HG03097 (cell line): ENCODE measurements around the gene PLD6.

Source experiments
- ATAC-seq: cut with Tn5 transposase; IDR thresholded peaks from one replicate; pipeline ENCODE4 v1.9.1; 2021; ENCODE audit not compliant: unreplicated experiment, low FRiP score

The PLD6 gene

GRCh38 chr17:17179371-17179827 is 26.7 kb downstream of the PLD6 start:
- ATAC-seq: no peak

DNA sequence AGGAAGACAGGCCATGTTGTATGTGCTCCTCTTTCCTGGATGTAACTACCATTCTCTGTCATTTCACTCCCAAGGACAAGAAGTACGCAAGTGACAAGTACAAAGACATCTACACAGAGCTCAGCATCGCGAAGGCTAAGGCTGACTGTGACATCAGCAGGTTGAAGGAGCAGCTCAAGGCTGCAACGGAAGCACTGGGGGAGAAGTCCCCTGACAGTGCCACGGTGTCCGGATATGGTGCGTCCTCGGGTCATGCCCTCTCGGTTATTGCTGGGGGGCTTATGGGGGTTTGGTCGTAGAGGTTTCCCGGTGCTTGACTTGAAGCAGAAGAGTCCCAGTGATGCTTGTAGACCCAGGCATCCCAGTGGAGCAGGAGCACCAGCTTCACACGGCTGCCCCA is 29.0 kb downstream of the PLD6 start:
- ATAC-seq: no peak

DNA sequence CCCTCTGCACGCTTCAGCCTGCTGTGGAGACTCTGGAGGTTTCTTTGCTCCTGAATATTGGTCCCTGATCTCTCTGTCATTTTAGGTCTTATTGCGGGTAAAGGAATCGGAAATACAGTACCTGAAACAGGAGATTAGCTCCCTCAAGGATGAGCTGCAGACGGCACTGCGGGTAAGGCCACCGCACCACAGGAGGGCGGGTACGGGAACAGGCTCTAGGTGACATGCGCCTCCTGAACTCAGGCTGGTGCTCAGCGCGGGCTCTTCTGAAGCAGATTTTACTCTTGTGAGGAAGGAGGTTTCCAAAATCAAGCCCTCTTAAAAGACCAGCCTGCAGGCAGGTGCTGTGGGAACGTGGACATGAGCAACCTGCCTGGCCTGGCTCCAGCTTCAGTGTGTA is 29.8 kb downstream of the PLD6 start:
- ATAC-seq: no peak

GRCh38 chr17:17175917-17176316 is 30.2 kb downstream of the PLD6 start:
- no peak for ATAC-seq

DNA sequence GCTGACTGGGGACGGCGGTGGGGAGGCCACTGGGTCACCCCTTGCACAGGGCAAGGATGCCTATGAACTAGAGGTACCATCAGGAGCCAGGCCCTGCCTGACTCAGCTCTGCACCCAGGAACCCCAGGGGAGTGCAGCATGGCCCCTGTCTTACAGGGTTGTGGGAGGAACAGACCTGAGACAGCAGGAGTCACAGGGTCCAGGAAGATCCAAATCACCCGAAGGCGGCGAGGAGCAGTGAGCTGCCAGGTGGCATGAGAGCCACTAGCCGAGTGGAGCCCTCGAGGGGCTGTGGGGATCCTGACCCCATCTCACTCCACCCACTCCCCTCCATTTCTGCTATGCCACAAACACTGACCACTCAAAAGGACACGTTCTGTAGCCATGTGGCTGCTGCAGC is 30.8 kb downstream of the PLD6 start:
- no peak for ATAC-seq

DNA sequence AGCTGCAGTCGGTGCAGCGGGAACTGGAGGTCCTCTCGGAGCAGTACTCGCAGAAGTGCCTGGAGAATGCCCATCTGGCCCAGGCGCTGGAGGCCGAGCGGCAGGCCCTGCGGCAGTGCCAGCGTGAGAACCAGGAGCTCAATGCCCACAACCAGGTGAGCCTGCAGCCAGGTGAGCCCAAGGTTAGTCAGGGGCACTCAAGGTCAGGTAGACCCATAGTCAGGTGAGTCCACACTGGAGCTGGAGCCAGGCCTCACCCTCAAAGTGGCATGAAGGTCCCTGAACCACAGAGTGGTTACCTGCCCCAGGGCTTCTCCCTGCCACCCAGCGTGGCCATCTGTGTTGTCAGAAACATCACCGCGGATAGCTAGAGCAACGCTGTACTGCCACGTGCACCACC is 32.2 kb downstream of the PLD6 start:
- no peak for ATAC-seq

DNA sequence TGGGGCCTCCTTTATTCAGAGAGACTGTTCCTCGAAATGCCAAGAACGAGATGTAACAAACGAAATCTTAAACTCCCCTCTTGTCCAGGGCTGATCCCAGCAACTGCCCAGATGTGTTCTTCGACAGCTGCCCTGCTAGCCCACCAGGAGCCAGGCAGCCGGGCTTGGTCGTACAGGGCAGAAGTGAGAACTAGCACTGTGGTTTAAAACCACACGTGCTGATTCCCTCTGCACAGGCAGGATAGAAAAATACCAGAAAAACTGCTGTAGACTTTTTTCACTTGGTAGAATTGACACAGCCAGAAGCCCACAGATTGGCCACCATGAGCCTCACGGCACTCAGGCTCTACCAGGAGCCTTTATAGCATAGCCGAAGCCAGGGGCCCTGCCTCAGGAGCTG is 33.1 kb downstream of the PLD6 start:
- ATAC-seq: no peak

DNA sequence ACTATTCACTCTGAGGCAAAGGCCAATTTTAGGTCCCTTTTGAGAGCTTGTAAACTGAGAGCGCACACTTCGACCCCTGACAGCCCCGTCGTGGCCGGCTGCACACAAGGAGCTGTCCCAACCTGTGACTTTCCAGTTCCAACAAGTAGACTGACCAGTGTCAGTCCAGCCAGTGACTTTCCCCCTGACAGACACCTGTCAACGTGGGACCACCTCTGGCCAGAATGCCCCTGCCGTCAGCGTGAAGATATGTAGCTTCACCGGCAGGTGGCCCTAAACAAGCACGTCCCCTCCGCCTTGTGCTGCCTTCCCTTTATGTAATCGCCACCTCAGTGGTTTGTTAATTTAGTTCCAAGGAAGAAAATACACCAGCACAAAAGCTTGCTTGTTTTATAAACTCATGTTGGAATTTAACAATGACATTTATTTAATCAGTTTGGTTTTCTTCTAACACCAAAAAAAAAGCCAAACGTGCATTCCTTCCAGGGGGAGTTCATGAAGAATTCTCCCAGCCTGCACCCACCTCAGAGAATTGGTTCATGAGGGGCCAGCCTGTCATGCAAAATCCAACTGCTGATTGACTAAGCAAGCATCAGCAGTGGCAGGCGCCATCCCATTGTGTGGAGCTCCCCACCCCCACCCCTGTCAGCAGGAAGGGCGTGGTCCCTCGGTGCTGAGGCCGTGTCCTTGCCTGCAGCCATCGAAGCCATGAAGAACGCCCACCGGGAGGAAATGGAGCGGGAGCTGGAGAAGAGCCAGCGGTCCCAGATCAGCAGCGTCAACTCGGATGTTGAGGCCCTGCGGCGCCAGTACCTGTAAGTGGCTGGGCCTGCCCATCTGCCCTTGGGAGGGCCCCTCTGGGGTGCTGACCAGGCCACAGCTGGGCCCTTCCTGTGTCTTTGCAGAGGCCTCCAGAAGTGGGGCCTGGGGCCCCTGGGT is 33.9 kb downstream of the PLD6 start:
- no peak for ATAC-seq

- ATAC-seq: no peak
Measured at GRCh38 chr17:17171186-17171585, 34.9 kb downstream of the PLD6 start.

GRCh38 chr17:17170346-17170985 is 35.7 kb downstream of the PLD6 start:
- ATAC-seq: no peak

- no peak for ATAC-seq
Measured at GRCh38 chr17:17169396-17169795, 36.7 kb downstream of the PLD6 start.

DNA sequence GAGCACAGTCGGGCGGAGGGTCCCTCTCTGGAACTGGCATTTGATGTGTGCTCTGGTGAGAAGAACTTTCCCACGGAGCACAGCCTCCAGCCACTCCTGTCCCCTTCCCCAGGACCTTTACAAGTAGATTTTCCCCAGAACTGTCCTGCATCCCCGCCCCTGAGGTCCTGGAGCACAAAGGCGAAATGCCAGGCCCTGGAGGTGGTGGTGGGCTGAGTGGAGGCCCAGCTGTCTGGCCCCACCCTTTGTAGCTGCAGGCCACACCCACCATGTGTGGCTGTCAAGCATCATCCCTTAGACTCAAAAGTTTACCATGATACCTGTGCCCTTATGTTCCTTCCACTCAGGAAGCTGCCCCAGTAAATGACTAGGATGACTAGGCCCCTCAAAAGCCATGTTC is 37.7 kb downstream of the PLD6 start:
- ATAC-seq: no peak

- no peak for ATAC-seq
Measured at GRCh38 chr17:17167986-17168385, 38.1 kb downstream of the PLD6 start.

- no peak for ATAC-seq
Measured at GRCh38 chr17:17167356-17167755, 38.8 kb downstream of the PLD6 start.

- no peak for ATAC-seq
Measured at GRCh38 chr17:17166446-17166845, 39.7 kb downstream of the PLD6 start.

GRCh38 chr17:17165666-17166308 is 40.3 kb downstream of the PLD6 start:
- no peak for ATAC-seq

- no peak for ATAC-seq
Measured at GRCh38 chr17:17164676-17165075, 41.5 kb downstream of the PLD6 start.

DNA sequence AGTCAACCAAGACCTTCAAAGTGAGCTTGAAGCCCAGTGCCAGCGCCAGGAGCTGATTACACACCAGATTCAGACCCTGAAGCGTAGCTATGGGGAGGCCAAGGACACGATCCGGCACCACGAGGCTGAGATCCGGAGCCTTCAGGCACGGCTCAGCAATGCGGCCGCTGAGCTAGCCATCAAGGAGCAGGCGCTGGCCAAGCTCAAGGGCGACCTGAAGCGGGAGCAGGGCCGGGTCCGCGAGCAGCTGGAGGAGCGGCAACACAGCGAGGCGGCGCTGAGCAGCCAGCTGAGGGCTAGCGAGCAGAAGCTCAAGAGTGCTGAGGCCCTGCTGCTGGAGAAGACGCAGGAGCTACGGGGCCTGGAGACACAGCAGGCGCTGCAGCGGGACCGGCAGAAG is 42.0 kb downstream of the PLD6 start:
- ATAC-seq: no peak

DNA sequence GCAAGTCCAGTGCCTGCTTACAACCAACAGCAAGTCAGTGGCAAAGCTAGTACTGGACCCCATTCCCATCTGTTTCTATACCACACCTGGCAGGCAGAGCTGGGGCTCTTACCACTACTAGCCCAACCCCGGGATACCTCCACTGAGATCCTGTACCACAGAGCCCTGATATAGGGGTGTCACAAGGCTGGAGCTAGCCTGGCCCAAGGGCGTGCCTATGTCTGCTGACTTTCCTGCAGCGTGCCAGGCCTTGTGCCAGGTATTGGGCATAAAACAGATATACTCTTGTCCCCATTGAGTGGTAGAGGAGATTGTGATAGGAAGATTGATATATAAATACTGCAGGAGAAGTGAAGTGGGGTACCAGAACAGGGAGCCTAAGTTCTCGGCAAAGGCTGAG is 44.4 kb downstream of the PLD6 start:
- ATAC-seq: no peak

- no peak for ATAC-seq
Measured at GRCh38 chr17:17161121-17161520, 45.0 kb downstream of the PLD6 start.

DNA sequence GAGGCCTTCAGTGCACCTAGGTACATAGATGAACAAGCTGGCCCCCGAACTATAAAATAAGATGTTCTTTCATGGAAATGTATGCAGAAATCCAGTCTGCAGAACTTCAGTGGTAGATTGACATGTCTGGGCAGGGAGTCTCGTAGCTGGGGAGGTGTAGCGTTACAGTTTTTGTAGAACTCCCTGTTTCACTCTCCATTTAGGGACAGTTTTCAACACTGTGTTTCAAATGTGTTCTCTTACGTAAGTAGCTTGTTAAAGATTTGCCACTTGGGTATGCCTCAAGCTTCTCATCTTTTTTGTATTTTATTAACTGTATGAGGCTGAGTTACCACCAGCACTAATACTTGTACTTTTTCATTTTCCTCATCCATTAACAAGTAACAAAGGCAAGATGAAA is 46.6 kb downstream of the PLD6 start:
- ATAC-seq: no peak
